HG02678 (cell line): ENCODE data around the gene CTNNBL1.

Experiments used
- ATAC-seq: cut with Tn5 transposase; IDR thresholded peaks from one replicate; pipeline ENCODE4 v1.9.1; 2021; ENCODE audit warnings: mild to moderate bottlenecking, moderate library complexity; ENCODE audit not compliant: unreplicated experiment

Gene CTNNBL1

GRCh38 chr20:37913567-37914366 lies 219.9 kb downstream of the CTNNBL1 start:
- no peak for ATAC-seq

- no peak for ATAC-seq
These were observed 220.5 kb downstream of the CTNNBL1 start for GRCh38 chr20:37914367-37914671.

- ATAC-seq = no peak
These were observed 221.0 kb downstream of the CTNNBL1 start for GRCh38 chr20:37914672-37915433.

- no peak for ATAC-seq
These were observed 221.6 kb downstream of the CTNNBL1 start for GRCh38 chr20:37915434-37915787.

GRCh38 chr20:37915800-37916570 lies 222.2 kb downstream of the CTNNBL1 start:
- ATAC-seq = no peak

GRCh38 chr20:37917461-37917860 lies 223.6 kb downstream of the CTNNBL1 start:
- ATAC-seq = no peak

- ATAC-seq = no peak
These were observed 224.2 kb downstream of the CTNNBL1 start for GRCh38 chr20:37918035-37918434.

- no peak for ATAC-seq
These were observed 225.7 kb downstream of the CTNNBL1 start for GRCh38 chr20:37919389-37920040.

GRCh38 chr20:37920270-37920669 lies 226.4 kb downstream of the CTNNBL1 start:
- no peak for ATAC-seq

- ATAC-seq = peak; percentile 8
These were observed 227.0 kb downstream of the CTNNBL1 start for GRCh38 chr20:37920679-37921322.

- peak; percentile 62 for ATAC-seq
These were observed 227.6 kb downstream of the CTNNBL1 start for GRCh38 chr20:37921341-37921929.
